ENCODE measurements around the gene EPHA8. TPM values are rescaled to one million over a fixed set of nuclear protein-coding genes. Genes with fewer than 3 reads are reported as not detected.

The EPHA8 gene
- total and polyA plus RNA-seq, 4 donors: not detected

- Histone ChIP-seq H3K27ac (ENCODE audit: low read depth in 1 of 2, low read length in 2 of 2) (no peak overlapping the region), H3K4me3 (ENCODE audit: low read depth in 1 of 3, low read length in 3 of 3) (no peak overlapping the region), H3K9ac (ENCODE audit: low read depth in 1 of 2, low read length in 2 of 2) (no peak overlapping the region), H3K27me3 (ENCODE audit: control insufficient read depth in 4 of 4, insufficient read depth in 4 of 4, low read length in 3 of 4) (no peaks in the 10 kb centered on the region), H3K36me3 (ENCODE audit: control insufficient read depth in 4 of 4, insufficient read depth in 3 of 4, low read depth in 1 of 4, low read length in 3 of 4) (peaks cover 0 to 34% (median 13%) of the 10 kb centered on the region in 4 donors), H3K4me1 (ENCODE audit: control insufficient read depth in 4 of 4, insufficient read depth in 4 of 4, low read length in 3 of 4) (no peaks in the 10 kb centered on the region), H3K9me3 (ENCODE audit: control insufficient read depth in 4 of 4, low read length in 3 of 4) (no peaks in the 10 kb centered on the region)
- WGBS: 85% methylated on average over 3 of the region's 3 CpGs
- DNase-seq (ENCODE audit: low spot score): no peak
- TF ChIP-seq FOXA2 (IDR thresholded peaks at IDR 0.05) (no peak), NR2F2 (IDR thresholded peaks at IDR 0.05) (no peak), GABPA (IDR thresholded peaks at IDR 0.05 in 1 of 2, conservative IDR thresholded peaks at IDR 0.05 in 1 of 2) (no peak), ZBTB33 (IDR thresholded peaks at IDR 0.05) (no peak), HNF4A (conservative IDR thresholded peaks at IDR 0.05) (no peak), SP1 (IDR thresholded peaks at IDR 0.05) (no peak), JUND (IDR thresholded peaks at IDR 0.05) (no peak), FOXA1 (IDR thresholded peaks at IDR 0.05) (no peak), YY1 (IDR thresholded peaks at IDR 0.05) (no peak), TAF1 (conservative IDR thresholded peaks at IDR 0.05) (no peak), EGR1 (IDR thresholded peaks at IDR 0.05; ENCODE audit: low read depth in 2 of 2) (no peak), RAD21 (IDR thresholded peaks at IDR 0.05) (no peak), ATF3 (IDR thresholded peaks at IDR 0.05) (no peak), HNF4G (IDR thresholded peaks at IDR 0.05) (no peak), RXRA (IDR thresholded peaks at IDR 0.05) (no peak)
- TF ChIP-seq, protein P1, sequence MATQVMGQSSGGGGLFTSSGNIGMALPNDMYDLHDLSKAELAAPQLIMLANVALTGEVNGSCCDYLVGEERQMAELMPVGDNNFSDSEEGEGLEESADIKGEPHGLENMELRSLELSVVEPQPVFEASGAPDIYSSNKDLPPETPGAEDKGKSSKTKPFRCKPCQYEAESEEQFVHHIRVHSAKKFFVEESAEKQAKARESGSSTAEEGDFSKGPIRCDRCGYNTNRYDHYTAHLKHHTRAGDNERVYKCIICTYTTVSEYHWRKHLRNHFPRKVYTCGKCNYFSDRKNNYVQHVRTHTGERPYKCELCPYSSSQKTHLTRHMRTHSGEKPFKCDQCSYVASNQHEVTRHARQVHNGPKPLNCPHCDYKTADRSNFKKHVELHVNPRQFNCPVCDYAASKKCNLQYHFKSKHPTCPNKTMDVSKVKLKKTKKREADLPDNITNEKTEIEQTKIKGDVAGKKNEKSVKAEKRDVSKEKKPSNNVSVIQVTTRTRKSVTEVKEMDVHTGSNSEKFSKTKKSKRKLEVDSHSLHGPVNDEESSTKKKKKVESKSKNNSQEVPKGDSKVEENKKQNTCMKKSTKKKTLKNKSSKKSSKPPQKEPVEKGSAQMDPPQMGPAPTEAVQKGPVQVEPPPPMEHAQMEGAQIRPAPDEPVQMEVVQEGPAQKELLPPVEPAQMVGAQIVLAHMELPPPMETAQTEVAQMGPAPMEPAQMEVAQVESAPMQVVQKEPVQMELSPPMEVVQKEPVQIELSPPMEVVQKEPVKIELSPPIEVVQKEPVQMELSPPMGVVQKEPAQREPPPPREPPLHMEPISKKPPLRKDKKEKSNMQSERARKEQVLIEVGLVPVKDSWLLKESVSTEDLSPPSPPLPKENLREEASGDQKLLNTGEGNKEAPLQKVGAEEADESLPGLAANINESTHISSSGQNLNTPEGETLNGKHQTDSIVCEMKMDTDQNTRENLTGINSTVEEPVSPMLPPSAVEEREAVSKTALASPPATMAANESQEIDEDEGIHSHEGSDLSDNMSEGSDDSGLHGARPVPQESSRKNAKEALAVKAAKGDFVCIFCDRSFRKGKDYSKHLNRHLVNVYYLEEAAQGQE (IDR thresholded peaks at IDR 0.05): no peak
- TF ChIP-seq, protein P2, sequence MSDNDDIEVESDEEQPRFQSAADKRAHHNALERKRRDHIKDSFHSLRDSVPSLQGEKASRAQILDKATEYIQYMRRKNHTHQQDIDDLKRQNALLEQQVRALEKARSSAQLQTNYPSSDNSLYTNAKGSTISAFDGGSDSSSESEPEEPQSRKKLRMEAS (IDR thresholded peaks at IDR 0.05): no peak
- TF ChIP-seq, protein P3, sequence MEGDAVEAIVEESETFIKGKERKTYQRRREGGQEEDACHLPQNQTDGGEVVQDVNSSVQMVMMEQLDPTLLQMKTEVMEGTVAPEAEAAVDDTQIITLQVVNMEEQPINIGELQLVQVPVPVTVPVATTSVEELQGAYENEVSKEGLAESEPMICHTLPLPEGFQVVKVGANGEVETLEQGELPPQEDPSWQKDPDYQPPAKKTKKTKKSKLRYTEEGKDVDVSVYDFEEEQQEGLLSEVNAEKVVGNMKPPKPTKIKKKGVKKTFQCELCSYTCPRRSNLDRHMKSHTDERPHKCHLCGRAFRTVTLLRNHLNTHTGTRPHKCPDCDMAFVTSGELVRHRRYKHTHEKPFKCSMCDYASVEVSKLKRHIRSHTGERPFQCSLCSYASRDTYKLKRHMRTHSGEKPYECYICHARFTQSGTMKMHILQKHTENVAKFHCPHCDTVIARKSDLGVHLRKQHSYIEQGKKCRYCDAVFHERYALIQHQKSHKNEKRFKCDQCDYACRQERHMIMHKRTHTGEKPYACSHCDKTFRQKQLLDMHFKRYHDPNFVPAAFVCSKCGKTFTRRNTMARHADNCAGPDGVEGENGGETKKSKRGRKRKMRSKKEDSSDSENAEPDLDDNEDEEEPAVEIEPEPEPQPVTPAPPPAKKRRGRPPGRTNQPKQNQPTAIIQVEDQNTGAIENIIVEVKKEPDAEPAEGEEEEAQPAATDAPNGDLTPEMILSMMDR (IDR thresholded peaks at IDR 0.05; ENCODE audit: low read depth, low read length, missing input control): no peak
Measured at GRCh38 chr1:22530715-22531114, 32.6 kb upstream of the EPHA8 start.

Data from liver (tissue), 9 donors.